Right lobe of liver (tissue), 6 donors: Measurements from ENCODE around the gene TMIE. TPM values are rescaled to one million over a fixed set of nuclear protein-coding genes. Genes with fewer than 3 reads are reported as not detected.
A peak's percentile ranks its signal among the peaks of the same experiment; 100 is the strongest.

ENCODE experiments used
- ATAC-seq, 4 donors: fragments of 200-7000 bp; cut with Tn5 transposase; one replicate each; pipeline ENCODE4 v1.9.1; 2020; ENCODE audit warnings: mild to moderate bottlenecking in 4 of 4, moderate library complexity in 4 of 4
- DNase-seq, 3 donors: peaks; one replicate each; pipeline ENCODE4 v3.0.0-alpha.2; 2020
- H3K27ac ChIP-seq, 3 donors: fragments of 200-600 bp; one replicate each; pipeline ENCODE4 v1.8.0; 2022
- H3K27me3 ChIP-seq, 2 donors: fragments of 200-600 bp; one replicate each; pipeline ENCODE4 v1.8.0; 2022
- H3K36me3 ChIP-seq, 4 donors: fragments of 200-600 bp; sonication (generic) in 1 of 4; one replicate each; pipeline versions ENCODE4 v1.5.1 to v1.8.0; 2017 to 2022; ENCODE audit warnings: control low read depth in 1 of 4
- H3K4me1 ChIP-seq, 4 donors: fragments of 200-600 bp; sonication (generic) in 1 of 4; one replicate each; pipeline versions ENCODE4 v1.5.1 to v1.8.0; 2017 to 2022; ENCODE audit warnings: control low read depth in 1 of 4
- H3K4me3 ChIP-seq, 3 donors: fragments of 200-600 bp; one replicate each; pipeline ENCODE4 v1.8.0; 2022
- H3K9me3 ChIP-seq, 4 donors: fragments of 200-600 bp; sonication (generic) in 1 of 4; one replicate each; pipeline versions ENCODE4 v1.5.1 to v1.8.0; 2017 to 2022; ENCODE audit warnings: control low read depth in 1 of 4
- POLR2A ChIP-seq: fragments of 450-650 bp; IDR thresholded peaks from one replicate; pipeline ENCODE4 v1.6.1; 2017; ENCODE audit warnings: antibody characterized with exemption, mild to moderate bottlenecking
- whole genome bisulfite sequencing: methylation state at CpG from one replicate; pipeline ENCODE4 v1.1.6; 2018; ENCODE audit warnings: low coverage, low lambda C conversion rate; ENCODE audit not compliant: insufficient coverage; ENCODE audit errors: missing lambda C conversion rate; 5-methylcytosine and 5-hydroxymethylcytosine counted together
- intact Hi-C, 2 donors: fragments of 100-400 bp; cut with DNase I; formaldehyde crosslinking; loops; one replicate each; pipeline versions ENCODE4 v1.11.2 to v1.14.1; 2022
- total RNA-seq, 6 experiments: library from RNA; depleted of rRNA in 2 of 6; stranded (reverse); fragments of >200 nt in 2 of 6; fragmentation: NEBNext Ultra II Directional in 3 of 6; extraction: Animal tissue kit (Norgen Biotek cat#: 25700) in 3 of 6; gene quantifications; one replicate each; pipeline versions ENCODE4 v1.1.0 to v1.2.4, GENCODE V29; 2016 to 2023
- TF ChIP-seq, protein P1 (sequence below), 4 donors: fragments of 200-600 bp in 3 of 4; fragments of 450-650 bp in 1 of 4; IDR thresholded peaks; one replicate each; pipeline versions ENCODE4 v1.5.1 to v1.8.0; 2016 to 2022; ENCODE audit warnings: antibody characterized with exemption in 4 of 4, mild to moderate bottlenecking in 2 of 4
- donor health status: DM: no; HTN: yes; CAD: no.
- donor health status: DM: no; HTN: no; CAD: no.
- donor health status: DM: no; HTN: no; CAD: no.
- donor health status: DM: no; HTN: yes; CAD: no.
- donor health status: DM: no; HTN: yes; CAD: no.

TMIE gene
- total RNA-seq, 6 experiments from 2014 or later, result 0.21 to 0.79 (median 0.34) TPM

DNA sequence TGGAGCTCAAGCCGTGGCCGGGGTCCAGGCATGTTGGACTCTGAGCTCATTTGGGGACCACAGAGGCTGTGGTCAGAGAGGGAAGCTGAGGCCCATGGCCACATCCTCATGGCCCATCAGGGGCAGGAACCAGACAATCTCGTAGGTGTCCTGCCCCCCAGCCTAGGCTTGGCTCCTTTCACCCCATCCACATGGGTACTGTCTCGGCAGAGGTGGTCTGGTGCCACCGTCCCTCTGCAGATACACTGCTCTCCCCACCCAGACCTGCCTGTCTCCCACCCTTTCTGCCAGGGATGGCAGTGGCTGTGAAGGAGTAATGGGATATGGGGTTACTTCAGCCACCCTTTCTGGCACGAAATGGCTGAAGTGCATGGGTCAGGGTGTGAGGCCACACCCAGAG, 8.5 kb downstream of the TMIE start:
- Histone ChIP-seq H3K36me3 (no peaks in the 10 kb centered on the region), H3K4me1 (no peaks in the 10 kb centered on the region), H3K27me3 (no peaks in the 10 kb centered on the region), H3K9me3 (no peaks in the 10 kb centered on the region), H3K27ac (no peak overlapping the region), H3K4me3 (no peak overlapping the region)
- no peak for TF ChIP-seq POLR2A
- TF ChIP-seq, protein P1, sequence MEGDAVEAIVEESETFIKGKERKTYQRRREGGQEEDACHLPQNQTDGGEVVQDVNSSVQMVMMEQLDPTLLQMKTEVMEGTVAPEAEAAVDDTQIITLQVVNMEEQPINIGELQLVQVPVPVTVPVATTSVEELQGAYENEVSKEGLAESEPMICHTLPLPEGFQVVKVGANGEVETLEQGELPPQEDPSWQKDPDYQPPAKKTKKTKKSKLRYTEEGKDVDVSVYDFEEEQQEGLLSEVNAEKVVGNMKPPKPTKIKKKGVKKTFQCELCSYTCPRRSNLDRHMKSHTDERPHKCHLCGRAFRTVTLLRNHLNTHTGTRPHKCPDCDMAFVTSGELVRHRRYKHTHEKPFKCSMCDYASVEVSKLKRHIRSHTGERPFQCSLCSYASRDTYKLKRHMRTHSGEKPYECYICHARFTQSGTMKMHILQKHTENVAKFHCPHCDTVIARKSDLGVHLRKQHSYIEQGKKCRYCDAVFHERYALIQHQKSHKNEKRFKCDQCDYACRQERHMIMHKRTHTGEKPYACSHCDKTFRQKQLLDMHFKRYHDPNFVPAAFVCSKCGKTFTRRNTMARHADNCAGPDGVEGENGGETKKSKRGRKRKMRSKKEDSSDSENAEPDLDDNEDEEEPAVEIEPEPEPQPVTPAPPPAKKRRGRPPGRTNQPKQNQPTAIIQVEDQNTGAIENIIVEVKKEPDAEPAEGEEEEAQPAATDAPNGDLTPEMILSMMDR (IDR thresholded peaks at IDR 0.05), result no peak
- 20% methylated on average over 1 of the region's 6 CpGs for WGBS
- ATAC-seq (no peak), DNase-seq (peak in 2 of 3 donors; percentile 31 to 45)
- intact Hi-C loops, result loop anchor here (5.0 kb wide), 1 partner anchor 193 kb away; no protein-coding TSS in a partner anchor

DNA sequence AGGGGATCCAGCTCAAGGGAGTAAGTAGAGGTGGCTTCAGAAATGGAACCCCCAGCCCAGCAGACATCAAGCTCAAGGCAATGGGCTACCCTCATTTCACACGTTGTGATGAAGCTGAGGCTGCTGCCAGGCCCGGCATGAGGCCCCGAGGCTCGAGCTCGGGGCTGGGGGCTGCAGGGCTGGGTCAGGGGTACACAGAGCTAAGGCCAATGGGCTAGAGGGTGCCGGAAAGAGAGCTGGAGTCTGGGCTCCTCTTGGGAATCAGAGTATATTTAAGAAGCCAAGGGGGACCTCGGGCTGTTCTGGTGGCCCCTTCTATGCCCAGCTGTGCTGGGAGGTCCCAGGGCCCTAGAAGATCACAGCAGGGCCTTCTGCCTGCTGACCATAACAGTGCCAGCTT, 9.0 kb downstream of the TMIE start:
- no CpG with 5 or more reads among the region's 7 CpGs for WGBS
- peak in 2 of 3 donors; percentile 32 to 37 for DNase-seq
- no peaks in the 10 kb centered on the region for H3K9me3 ChIP-seq
- ATAC-seq, result no peak
- intact Hi-C loops, result loop anchor here in 1 of 2 donors (5.0 kb wide), 1 partner anchor 192 kb away; no protein-coding TSS in a partner anchor
- no peak overlapping the region for H3K27ac ChIP-seq
- H3K36me3 ChIP-seq, result no peaks in the 10 kb centered on the region
- H3K27me3 ChIP-seq, result no peaks in the 10 kb centered on the region
- TF ChIP-seq, protein P1 (IDR thresholded peaks at IDR 0.05), result no peak
- no peak for TF ChIP-seq POLR2A
- no peak overlapping the region for H3K4me3 ChIP-seq
- no peaks in the 10 kb centered on the region for H3K4me1 ChIP-seq

DNA sequence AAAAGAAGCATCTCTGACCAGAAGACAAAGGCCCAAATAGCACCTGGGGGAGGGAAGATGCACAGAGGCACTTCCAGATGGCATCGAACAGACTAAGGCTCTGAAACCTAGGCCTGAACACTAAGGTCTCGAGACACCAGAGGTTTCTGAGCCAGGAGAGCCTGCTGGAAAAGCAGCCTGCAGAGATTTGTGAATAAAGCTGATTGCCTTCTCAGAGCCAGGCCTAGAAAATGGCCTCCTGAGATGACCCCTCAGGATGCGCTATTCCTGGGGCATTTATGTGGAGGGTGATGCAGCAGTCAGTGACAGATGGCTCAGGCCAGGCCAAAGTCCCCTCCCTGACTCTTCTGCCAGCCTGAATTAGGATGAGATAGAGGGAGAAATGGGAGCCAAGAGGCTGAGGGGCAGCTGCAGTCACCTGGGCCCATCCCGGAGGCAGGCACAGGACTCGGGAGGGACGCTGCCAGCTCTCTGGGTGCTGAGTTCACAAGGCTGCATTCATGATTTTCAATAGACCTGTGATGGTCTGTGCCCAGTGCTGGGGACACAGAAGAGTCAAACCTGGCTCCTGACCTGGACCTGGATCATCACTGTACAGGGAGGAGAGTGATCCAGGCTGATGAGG, 9.6 kb downstream of the TMIE start:
- no peaks in the 10 kb centered on the region for H3K27me3 ChIP-seq
- no peaks in the 10 kb centered on the region for H3K36me3 ChIP-seq
- WGBS, result 100% methylated on average over 1 of the region's 6 CpGs
- ATAC-seq (no peak), DNase-seq (peak in 1 of 3 donors; percentile 17)
- intact Hi-C loops, result loop anchor here in 1 of 2 donors (5.0 kb wide), 1 partner anchor 192 kb away; no protein-coding TSS in a partner anchor
- no peak for TF ChIP-seq POLR2A
- TF ChIP-seq, protein P1 (IDR thresholded peaks at IDR 0.05), result no peak
- H3K9me3 ChIP-seq, result no peaks in the 10 kb centered on the region
- H3K27ac ChIP-seq, result no peak overlapping the region
- no peaks in the 10 kb centered on the region for H3K4me1 ChIP-seq
- no peak overlapping the region for H3K4me3 ChIP-seq

DNA sequence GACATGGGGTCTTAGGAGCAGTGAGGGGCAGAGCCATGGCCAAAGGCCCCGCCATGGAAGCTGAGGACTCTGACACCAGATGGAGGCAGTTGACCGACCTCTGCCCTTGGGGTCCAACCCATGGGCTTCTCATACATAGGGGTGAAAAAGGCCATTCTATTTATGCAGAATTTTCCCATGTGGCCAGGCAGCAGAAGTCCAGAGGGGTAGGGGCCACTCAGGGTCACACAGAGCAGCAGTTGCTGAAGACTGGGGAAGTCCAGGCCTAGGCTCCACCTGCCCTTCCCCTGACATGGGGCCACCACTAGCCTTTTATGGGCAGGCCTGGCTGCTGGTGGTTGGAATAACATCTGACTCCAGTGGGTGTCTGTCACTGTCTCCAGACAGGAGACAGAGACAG, 10.1 kb downstream of the TMIE start:
- peak in 2 of 3 donors; percentile 21 to 34 for DNase-seq
- intact Hi-C loops, result loop anchor here in 1 of 2 donors (5.0 kb wide), 1 partner anchor 191 kb away; no protein-coding TSS in a partner anchor
- no peaks in the 10 kb centered on the region for H3K27me3 ChIP-seq
- H3K36me3 ChIP-seq, result no peaks in the 10 kb centered on the region
- ATAC-seq, result peak in 1 of 4 donors; percentile 17
- no peak overlapping the region for H3K4me3 ChIP-seq
- H3K9me3 ChIP-seq, result no peaks in the 10 kb centered on the region
- no CpG with 5 or more reads among the region's 2 CpGs for WGBS
- no peak for TF ChIP-seq POLR2A
- TF ChIP-seq, protein P1 (IDR thresholded peaks at IDR 0.05), result no peak
- H3K27ac ChIP-seq, result no peak overlapping the region
- H3K4me1 ChIP-seq, result no peaks in the 10 kb centered on the region
